DOHH2 (cell line): ENCODE data around the gene CDH22.

Experiments
- EZH2phosphoT487 ChIP-seq: fragments of 200-600 bp; sonication (generic); IDR thresholded peaks from 2 replicates; pipeline ENCODE4 v1.6.1; 2017; ENCODE audit warnings: borderline replicate concordance, mild to moderate bottlenecking, antibody characterized with exemption, low read length, moderate library complexity, mixed read lengths
- TF ChIP-seq, protein P1 (sequence below): fragments of 200-600 bp; sonication (generic); IDR thresholded peaks from one replicate; pipeline ENCODE4 v1.5.1; 2014; ENCODE audit warnings: antibody characterized with exemption, mild to moderate bottlenecking, low read depth, low read length; ENCODE audit not compliant: poor library complexity, severe bottlenecking

DNA sequence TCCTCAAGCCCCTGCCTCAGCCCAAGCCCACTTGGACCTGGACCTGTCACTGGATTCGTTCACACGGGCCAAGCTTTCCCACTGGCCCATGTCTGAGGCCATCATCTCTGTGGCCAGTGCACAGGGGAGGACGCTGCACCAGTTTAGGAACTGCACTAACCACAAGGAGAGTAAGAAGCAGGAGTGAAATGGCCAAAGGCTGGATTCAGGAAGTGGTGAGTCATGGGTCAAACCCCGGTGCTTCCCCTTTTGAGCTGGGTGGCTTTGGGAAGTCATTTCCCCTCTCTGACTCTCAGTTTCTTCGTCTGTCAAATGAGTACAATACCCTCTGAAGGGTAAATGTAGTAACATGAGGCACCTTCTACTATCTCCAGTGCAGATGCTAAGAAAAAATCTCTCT is 102.3 kb downstream of the CDH22 start:
- TF ChIP-seq, protein P1, sequence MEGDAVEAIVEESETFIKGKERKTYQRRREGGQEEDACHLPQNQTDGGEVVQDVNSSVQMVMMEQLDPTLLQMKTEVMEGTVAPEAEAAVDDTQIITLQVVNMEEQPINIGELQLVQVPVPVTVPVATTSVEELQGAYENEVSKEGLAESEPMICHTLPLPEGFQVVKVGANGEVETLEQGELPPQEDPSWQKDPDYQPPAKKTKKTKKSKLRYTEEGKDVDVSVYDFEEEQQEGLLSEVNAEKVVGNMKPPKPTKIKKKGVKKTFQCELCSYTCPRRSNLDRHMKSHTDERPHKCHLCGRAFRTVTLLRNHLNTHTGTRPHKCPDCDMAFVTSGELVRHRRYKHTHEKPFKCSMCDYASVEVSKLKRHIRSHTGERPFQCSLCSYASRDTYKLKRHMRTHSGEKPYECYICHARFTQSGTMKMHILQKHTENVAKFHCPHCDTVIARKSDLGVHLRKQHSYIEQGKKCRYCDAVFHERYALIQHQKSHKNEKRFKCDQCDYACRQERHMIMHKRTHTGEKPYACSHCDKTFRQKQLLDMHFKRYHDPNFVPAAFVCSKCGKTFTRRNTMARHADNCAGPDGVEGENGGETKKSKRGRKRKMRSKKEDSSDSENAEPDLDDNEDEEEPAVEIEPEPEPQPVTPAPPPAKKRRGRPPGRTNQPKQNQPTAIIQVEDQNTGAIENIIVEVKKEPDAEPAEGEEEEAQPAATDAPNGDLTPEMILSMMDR, result no peak
- no peak for TF ChIP-seq EZH2phosphoT487
